Skeletal muscle satellite cell (primary cell): ENCODE results near the gene RNF220.
"Not testable (repeated sequence)": the region's sequence is repeated elsewhere in the genome, so short reads cannot be mapped to it uniquely, and the experiment has no call there.

Experiments used
- H3K27me3 ChIP-seq: 2 replicates; pipeline ENCODE4 v1.7.0; 2013; ENCODE audit warnings: low read length; ENCODE audit not compliant: control insufficient read depth, insufficient read depth
- H3K36me3 ChIP-seq: 2 replicates; pipeline ENCODE4 v1.7.0; 2013; ENCODE audit warnings: mild to moderate bottlenecking, control low read depth, low read length; ENCODE audit not compliant: insufficient read depth
- H3K4me1 ChIP-seq: 2 replicates; pipeline ENCODE4 v1.7.0; 2013; ENCODE audit warnings: low read length; ENCODE audit not compliant: control insufficient read depth, insufficient read depth
- H3K4me2 ChIP-seq: 2 replicates; pipeline ENCODE4 v1.7.0; 2013; ENCODE audit warnings: mild to moderate bottlenecking, low read length
- H3K4me3 ChIP-seq: 2 replicates; pipeline ENCODE4 v1.7.0; 2013; ENCODE audit warnings: low read length
- H3K9ac ChIP-seq: 2 replicates; pipeline ENCODE4 v1.7.0; 2013; ENCODE audit warnings: mild to moderate bottlenecking, low read depth, low read length, moderate library complexity
- H3K9me3 ChIP-seq: replicated peaks from 2 replicates; pipeline ENCODE4 v1.7.0; 2013; ENCODE audit warnings: mild to moderate bottlenecking, control low read depth, low read length

RNF220 gene

GRCh38 chr1:44547837-44548236 is 142.8 kb downstream of the RNF220 start:
- no peaks in the 10 kb centered on the region for H3K9me3 ChIP-seq
- no peaks in the 10 kb centered on the region for H3K36me3 ChIP-seq
- no peak overlapping the region for H3K4me2 ChIP-seq
- no peak overlapping the region for H3K4me3 ChIP-seq
- H3K9ac ChIP-seq = no peak overlapping the region
- peaks cover 2% of the 10 kb centered on the region for H3K4me1 ChIP-seq
- peaks cover 54% of the 10 kb centered on the region for H3K27me3 ChIP-seq

- H3K4me3 ChIP-seq = no peak overlapping the region
- no peak overlapping the region for H3K9ac ChIP-seq
- H3K27me3 ChIP-seq = peaks cover 40% of the 10 kb centered on the region
- H3K4me2 ChIP-seq = no peak overlapping the region
- no peaks in the 10 kb centered on the region for H3K36me3 ChIP-seq
- peaks cover 16% of the 10 kb centered on the region for H3K4me1 ChIP-seq
- no peaks in the 10 kb centered on the region for H3K9me3 ChIP-seq
These were observed 144.5 kb downstream of the RNF220 start for GRCh38 chr1:44549510-44549909.

- H3K36me3 ChIP-seq = no peaks in the 10 kb centered on the region
- no peak overlapping the region for H3K4me3 ChIP-seq
- H3K4me1 ChIP-seq = peaks cover 16% of the 10 kb centered on the region
- H3K27me3 ChIP-seq = peaks cover 10% of the 10 kb centered on the region
- no peak overlapping the region for H3K9ac ChIP-seq
- no peak overlapping the region for H3K4me2 ChIP-seq
- no peaks in the 10 kb centered on the region for H3K9me3 ChIP-seq
These were observed 148.2 kb downstream of the RNF220 start for GRCh38 chr1:44553127-44553758.

DNA sequence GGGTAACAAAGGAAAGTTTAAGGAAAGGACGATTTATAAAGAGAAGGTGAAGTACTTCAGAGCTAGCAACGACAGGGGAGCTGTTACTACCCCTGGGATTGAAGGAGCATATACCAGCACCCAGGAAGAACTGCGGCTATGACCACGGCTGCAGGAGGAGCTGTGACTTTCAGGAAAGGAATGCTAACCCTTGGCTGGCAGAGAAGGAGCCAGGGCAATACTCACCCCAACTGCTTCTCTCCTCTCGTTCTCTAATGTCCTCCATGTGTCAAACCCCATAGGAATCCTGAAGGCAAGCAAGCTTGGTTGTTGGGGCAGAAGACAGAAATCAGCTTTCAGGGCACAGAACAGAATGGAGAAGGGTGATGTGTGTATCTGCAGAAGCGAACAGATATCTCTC is 148.7 kb downstream of the RNF220 start:
- peaks cover 16% of the 10 kb centered on the region for H3K4me1 ChIP-seq
- no peaks in the 10 kb centered on the region for H3K9me3 ChIP-seq
- no peak overlapping the region for H3K4me3 ChIP-seq
- H3K4me2 ChIP-seq = peak overlapping the region; percentile 5
- no peak overlapping the region for H3K9ac ChIP-seq
- H3K27me3 ChIP-seq = peaks cover 11% of the 10 kb centered on the region
- no peaks in the 10 kb centered on the region for H3K36me3 ChIP-seq

GRCh38 chr1:44554706-44555105 is 149.7 kb downstream of the RNF220 start:
- Histone ChIP-seq H3K27me3 (peaks cover 14% of the 10 kb centered on the region), H3K4me1 (peaks cover 16% of the 10 kb centered on the region), H3K4me2 (no peak overlapping the region), H3K9me3 (no peaks in the 10 kb centered on the region), H3K4me3 (no peak overlapping the region), H3K36me3 (no peaks in the 10 kb centered on the region), H3K9ac (no peak overlapping the region)

DNA sequence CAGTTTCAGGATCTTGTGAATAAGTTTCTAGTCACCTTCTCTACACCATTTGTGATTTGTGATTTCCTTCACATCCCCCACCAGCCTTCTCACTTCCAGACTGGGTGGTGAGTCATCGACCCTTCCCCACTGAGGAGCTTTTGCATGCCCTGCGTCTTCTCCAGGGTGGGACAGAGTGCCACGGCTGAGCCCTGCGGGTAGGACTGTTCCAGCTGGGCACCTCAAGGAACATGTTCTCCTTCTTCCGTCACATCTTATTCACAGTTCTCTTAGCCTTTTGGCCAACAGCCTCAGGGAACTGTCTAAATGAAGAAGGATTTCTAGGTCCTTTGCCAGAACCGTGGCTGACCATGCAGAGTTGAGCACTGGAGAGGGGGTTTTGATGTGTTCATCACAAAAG is 152.7 kb downstream of the RNF220 start:
- Histone ChIP-seq H3K9ac (no peak overlapping the region), H3K4me1 (peaks cover 14% of the 10 kb centered on the region), H3K9me3 (no peaks in the 10 kb centered on the region), H3K36me3 (no peaks in the 10 kb centered on the region), H3K27me3 (peaks cover 24% of the 10 kb centered on the region), H3K4me2 (no peak overlapping the region), H3K4me3 (no peak overlapping the region)

GRCh38 chr1:44558883-44559282 is 153.8 kb downstream of the RNF220 start:
- Histone ChIP-seq H3K27me3 (peaks cover 34% of the 10 kb centered on the region), H3K36me3 (no peaks in the 10 kb centered on the region), H3K9me3 (no peaks in the 10 kb centered on the region), H3K9ac (no peak overlapping the region), H3K4me3 (no peak overlapping the region), H3K4me2 (no peak overlapping the region), H3K4me1 (peaks cover 4% of the 10 kb centered on the region)

- Histone ChIP-seq H3K4me3 (no peak overlapping the region), H3K36me3 (no peaks in the 10 kb centered on the region), H3K9ac (no peak overlapping the region), H3K4me1 (no peaks in the 10 kb centered on the region), H3K4me2 (no peak overlapping the region), H3K9me3 (no peaks in the 10 kb centered on the region), H3K27me3 (peaks cover 38% of the 10 kb centered on the region)
These were observed 154.3 kb downstream of the RNF220 start for GRCh38 chr1:44559330-44559729.

- H3K4me3 ChIP-seq = no peak overlapping the region
- peaks cover 41% of the 10 kb centered on the region for H3K27me3 ChIP-seq
- no peak overlapping the region for H3K9ac ChIP-seq
- no peak overlapping the region for H3K4me2 ChIP-seq
- no peaks in the 10 kb centered on the region for H3K4me1 ChIP-seq
- H3K36me3 ChIP-seq = no peaks in the 10 kb centered on the region
- no peaks in the 10 kb centered on the region for H3K9me3 ChIP-seq
These were observed 154.9 kb downstream of the RNF220 start for GRCh38 chr1:44559913-44560312.

DNA sequence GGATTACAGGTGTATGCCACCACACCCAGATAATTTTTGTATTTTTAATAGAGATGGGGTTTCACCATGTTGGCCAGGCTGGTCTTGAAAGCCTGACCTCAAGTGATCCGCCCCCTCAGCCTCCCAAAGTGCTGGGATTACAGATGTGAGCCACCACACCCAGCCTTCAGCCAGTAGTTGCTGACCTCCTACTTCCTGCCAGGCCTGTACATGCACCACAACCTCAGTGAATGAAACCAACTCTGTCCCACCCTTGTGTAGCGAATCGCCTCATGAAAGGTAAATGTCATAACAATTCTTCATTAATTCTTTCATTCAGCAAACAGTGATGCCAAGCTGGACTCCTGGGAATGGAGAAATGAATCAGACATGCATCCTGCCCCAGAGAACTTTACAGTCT is 155.6 kb downstream of the RNF220 start:
- H3K4me3 ChIP-seq, H3K36me3 ChIP-seq, H3K9ac ChIP-seq, H3K4me1 ChIP-seq, H3K9me3 ChIP-seq, H3K4me2 ChIP-seq: not testable (repeated sequence)
- peaks cover 49% of the 10 kb centered on the region for H3K27me3 ChIP-seq

DNA sequence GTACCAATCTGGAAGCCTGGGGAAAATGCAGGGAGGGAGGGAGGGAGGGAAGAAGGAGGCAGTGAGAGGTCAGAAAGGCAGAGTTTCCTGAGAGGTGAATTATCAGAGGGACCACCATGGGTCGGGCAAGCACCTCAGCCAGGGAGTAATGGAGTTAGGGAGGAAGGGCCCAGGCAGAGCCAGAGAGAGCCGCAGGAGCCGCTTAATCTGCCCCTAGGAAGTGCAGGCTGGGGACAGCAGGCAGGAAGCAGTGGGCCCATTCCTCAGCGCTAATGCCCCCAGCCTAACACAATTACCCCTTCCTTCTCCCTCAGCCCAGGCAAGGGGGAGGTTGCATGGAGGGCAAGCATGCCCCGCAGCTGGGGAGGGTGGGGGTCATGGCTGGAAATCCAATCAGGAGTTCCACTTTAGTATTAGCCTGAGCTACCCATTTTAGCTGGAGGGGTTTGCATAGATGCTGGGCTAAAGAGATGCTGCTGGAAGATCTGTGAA is 160.2 kb downstream of the RNF220 start:
- Histone ChIP-seq H3K36me3 (no peaks in the 10 kb centered on the region), H3K4me1 (no peaks in the 10 kb centered on the region), H3K9me3 (no peaks in the 10 kb centered on the region), H3K4me3 (no peak overlapping the region), H3K9ac (no peak overlapping the region), H3K27me3 (peaks cover 72% of the 10 kb centered on the region), H3K4me2 (no peak overlapping the region)

GRCh38 chr1:44565833-44566232 is 160.8 kb downstream of the RNF220 start:
- H3K4me1 ChIP-seq = no peaks in the 10 kb centered on the region
- H3K4me2 ChIP-seq = no peak overlapping the region
- no peak overlapping the region for H3K4me3 ChIP-seq
- no peak overlapping the region for H3K9ac ChIP-seq
- H3K27me3 ChIP-seq = peaks cover 72% of the 10 kb centered on the region
- no peaks in the 10 kb centered on the region for H3K9me3 ChIP-seq
- H3K36me3 ChIP-seq = no peaks in the 10 kb centered on the region
